Epithelial cell of esophagus (primary cell): ENCODE data around the gene TRIM46.
A peak's percentile ranks its signal among the peaks of the same experiment; 100 is the strongest.

ENCODE experiments used
- DNase-seq: peaks from one replicate; pipeline ENCODE4 v3.0.0; 2010; ENCODE audit warnings: low read depth
- H3K4me3 ChIP-seq: 2 replicates; pipeline ENCODE4 v1.5.1; 2011; ENCODE audit warnings: mild to moderate bottlenecking, low read length, control low read depth
- TF ChIP-seq, protein P1 (sequence below): IDR thresholded peaks from 2 replicates; pipeline ENCODE4 v1.5.1; 2011; ENCODE audit warnings: low read depth, mild to moderate bottlenecking, low read length, control low read depth, inconsistent platforms; ENCODE audit not compliant: insufficient read depth; ENCODE audit errors: missing control alignments

The TRIM46 gene

DNA sequence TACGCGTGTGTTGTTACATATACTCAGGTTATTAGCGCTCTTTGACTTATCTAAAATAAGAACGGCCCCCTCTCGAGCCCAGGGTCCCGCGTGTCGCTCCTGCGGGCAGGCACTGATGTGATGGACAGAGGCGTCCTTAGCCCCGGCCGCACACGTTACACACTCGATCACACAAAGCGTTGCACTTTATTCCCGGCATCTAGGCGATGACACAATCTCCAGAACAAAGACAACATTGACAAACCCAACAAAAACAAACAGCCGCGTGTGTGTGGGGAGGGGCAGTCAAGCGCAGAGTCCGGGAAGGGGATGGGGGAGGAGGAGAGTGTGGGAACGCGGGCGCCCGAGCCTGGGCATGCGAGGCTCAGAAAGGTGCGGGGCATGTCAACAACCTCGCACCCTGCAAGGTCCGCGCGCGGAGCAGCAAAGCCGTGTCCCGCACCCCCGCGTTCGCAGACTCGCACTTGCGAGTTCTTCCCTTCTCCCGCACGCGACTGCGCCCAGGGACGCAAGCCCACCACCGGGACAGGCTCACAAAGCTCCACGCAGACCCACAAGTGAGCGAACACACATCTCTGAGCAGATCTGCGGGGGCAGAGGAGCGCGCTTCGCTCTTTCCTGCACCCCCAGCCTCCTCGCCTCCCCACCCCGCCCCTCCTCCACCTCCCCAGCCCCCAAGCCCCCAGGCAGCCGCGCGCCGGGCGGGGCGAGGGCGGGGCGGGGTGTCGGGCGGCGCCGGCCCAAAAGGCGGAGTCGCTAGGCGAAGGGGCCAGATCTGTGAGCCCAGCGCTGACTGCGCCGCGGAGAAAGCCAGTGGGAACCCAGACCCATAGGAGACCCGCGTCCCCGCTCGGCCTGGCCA, 46.3 kb upstream of the TRIM46 start, which contains the start of gene EFNA1:
Gene EFNA1, plus strand, starts transcription at position 772 of the 862 bp plus-strand sequence. CDS start 102 bp downstream, outside the sequence.
- DNase-seq = peak; percentile 96
- H3K4me3 ChIP-seq = peak within 1 kb of the TSS; percentile 96
- TF ChIP-seq, protein P1, sequence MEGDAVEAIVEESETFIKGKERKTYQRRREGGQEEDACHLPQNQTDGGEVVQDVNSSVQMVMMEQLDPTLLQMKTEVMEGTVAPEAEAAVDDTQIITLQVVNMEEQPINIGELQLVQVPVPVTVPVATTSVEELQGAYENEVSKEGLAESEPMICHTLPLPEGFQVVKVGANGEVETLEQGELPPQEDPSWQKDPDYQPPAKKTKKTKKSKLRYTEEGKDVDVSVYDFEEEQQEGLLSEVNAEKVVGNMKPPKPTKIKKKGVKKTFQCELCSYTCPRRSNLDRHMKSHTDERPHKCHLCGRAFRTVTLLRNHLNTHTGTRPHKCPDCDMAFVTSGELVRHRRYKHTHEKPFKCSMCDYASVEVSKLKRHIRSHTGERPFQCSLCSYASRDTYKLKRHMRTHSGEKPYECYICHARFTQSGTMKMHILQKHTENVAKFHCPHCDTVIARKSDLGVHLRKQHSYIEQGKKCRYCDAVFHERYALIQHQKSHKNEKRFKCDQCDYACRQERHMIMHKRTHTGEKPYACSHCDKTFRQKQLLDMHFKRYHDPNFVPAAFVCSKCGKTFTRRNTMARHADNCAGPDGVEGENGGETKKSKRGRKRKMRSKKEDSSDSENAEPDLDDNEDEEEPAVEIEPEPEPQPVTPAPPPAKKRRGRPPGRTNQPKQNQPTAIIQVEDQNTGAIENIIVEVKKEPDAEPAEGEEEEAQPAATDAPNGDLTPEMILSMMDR = no peak

GRCh38 chr1:155127967-155128754, 45.5 kb upstream of the TRIM46 start:
- peak; percentile 46 for DNase-seq
- TF ChIP-seq, protein P1 = no peak
- peak overlapping the region; percentile 96 for H3K4me3 ChIP-seq

- TF ChIP-seq, protein P1 = no peak
- peak; percentile 52 for DNase-seq
Measured at GRCh38 chr1:155128755-155129473, 44.7 kb upstream of the TRIM46 start.

GRCh38 chr1:155130272-155131006, 43.2 kb upstream of the TRIM46 start:
- DNase-seq = no peak
- TF ChIP-seq, protein P1 = no peak
- peak overlapping the region; percentile 96 for H3K4me3 ChIP-seq

More at GRCh38 chr1:155128755-155129473, 44.7 kb upstream of the TRIM46 start:
- H3K4me3 ChIP-seq = peak overlapping the region; percentile 96

DNA sequence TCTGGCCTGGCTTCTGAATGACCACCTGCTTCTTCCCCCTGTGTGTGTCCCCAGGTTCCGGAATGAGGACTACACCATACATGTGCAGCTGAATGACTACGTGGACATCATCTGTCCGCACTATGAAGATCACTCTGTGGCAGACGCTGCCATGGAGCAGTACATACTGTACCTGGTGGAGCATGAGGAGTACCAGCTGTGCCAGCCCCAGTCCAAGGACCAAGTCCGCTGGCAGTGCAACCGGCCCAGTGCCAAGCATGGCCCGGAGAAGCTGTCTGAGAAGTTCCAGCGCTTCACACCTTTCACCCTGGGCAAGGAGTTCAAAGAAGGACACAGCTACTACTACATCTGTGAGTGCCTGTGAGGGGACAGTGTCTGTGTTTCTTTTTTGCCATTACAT, 42.4 kb upstream of the TRIM46 start:
- peak overlapping the region; percentile 96 for H3K4me3 ChIP-seq
- no peak for DNase-seq
- TF ChIP-seq, protein P1 = no peak

GRCh38 chr1:155131856-155132255, 41.8 kb upstream of the TRIM46 start:
- DNase-seq = no peak
- TF ChIP-seq, protein P1 = no peak
- H3K4me3 ChIP-seq = no peak overlapping the region
